ENCODE measurements around the gene CD226.

Gene CD226

DNA sequence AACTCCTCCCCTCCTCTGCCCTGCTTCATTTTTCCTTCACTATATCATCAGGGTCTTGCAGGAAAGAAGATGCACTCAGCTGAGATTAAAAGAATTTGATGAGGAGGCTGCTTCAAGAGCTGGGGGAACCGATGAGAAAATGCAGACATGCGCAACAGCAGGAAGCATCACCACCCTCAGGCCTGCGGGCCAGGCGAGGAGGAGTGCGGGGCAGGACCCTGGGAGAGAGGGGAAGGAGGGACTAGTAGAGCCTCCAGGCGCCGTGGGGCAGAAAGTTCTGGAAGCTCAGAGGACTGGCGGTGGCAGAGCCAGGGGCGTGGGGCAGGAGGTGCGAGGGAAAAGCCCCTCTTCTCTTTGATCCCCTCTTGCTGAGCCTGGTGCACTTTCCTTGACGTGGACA, 108.2 kb downstream of the CD226 start:
- ChIA-PET POLR2A (interaction anchor here (0.8 kb wide), 1 partner anchor 11 kb away, joined by 3 read pairs; no protein-coding TSS in a partner anchor), CTCF (interaction anchor here (0.6 to 0.7 kb wide), 2 partner anchors 97 to 1921 kb away, joined by 3 to 6 read pairs; no protein-coding TSS in a partner anchor)
- Histone ChIP-seq H3K4me1 (ENCODE audit: control insufficient read depth, insufficient read depth, low read length) (no peaks in the 10 kb centered on the region), H3K4me3 (ENCODE audit: low read depth, low read length) (no peak overlapping the region), H3K27ac (ENCODE audit: extremely low read depth, low read depth, low read length) (no peak overlapping the region), H3K9me3 (ENCODE audit: control insufficient read depth, insufficient read depth, low read depth, low read length) (no peaks in the 10 kb centered on the region), H3K36me3 (ENCODE audit: control insufficient read depth in 2 of 2, insufficient read depth in 1 of 2, low read length in 2 of 2) (no peaks in the 10 kb centered on the region)
- TF ChIP-seq YY1 (tag by site-specific recombination; IDR thresholded peaks at IDR 0.05): no peak
- TF ChIP-seq WT1 (tag by site-specific recombination; IDR thresholded peaks at IDR 0.05): no peak

DNA sequence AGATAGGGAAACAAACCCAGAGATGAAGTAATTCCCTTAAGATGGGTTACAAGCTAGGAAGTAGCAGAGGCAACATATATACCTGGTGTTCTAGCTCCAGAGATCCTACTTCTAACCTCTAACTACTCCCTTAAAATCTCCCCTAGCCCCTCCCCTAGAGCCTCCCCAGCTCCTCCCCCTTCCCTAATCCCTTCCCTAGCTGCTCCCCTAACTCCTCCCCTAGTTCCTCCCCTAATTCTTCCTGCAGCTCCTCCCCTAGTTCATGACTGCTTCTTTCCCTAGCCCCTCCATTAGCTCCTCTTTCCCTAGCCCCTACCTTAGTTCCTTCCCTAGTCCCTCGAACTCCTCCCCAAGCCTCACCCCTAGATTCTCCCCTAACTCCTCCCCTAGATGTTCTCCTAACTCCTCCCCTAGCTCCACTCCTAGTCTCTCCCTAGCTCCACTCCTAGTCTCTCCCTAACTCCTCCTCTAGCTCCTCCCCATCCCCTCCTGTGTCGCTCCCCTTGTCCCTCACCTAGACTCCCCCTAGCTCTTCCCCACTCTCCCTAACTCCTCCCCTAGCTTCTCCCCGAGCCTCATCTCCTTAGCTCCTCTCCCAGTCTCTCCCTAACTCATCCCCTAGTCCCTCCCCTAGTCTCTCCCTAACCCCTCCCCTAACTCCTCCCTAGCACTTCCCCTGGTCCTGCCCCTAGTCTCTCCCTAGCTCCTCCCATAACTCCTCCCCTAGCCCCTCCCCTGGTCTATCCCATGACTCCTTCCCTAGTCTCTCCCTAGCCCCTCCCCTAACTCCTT, 108.9 kb downstream of the CD226 start:
- CTCF ChIA-PET: interaction anchor here (0.5 to 0.6 kb wide), 3 partner anchors 22 to 1920 kb away, joined by 3 to 6 read pairs (median 3); no protein-coding TSS in a partner anchor
- Histone ChIP-seq H3K4me1 (ENCODE audit: control insufficient read depth, insufficient read depth, low read length) (no peaks in the 10 kb centered on the region), H3K36me3 (ENCODE audit: control insufficient read depth in 2 of 2, insufficient read depth in 1 of 2, low read length in 2 of 2) (no peaks in the 10 kb centered on the region), H3K27ac (ENCODE audit: extremely low read depth, low read depth, low read length) (no peak overlapping the region), H3K9me3 (ENCODE audit: control insufficient read depth, insufficient read depth, low read depth, low read length) (no peaks in the 10 kb centered on the region), H3K4me3 (ENCODE audit: low read depth, low read length) (no peak overlapping the region)
- POLR2A ChIA-PET: interaction anchor here (0.8 kb wide), 2 partner anchors 10 to 430 kb away, joined by 3 to 10 read pairs; no protein-coding TSS in a partner anchor
- no peak for TF ChIP-seq ZNF140 (tag by site-specific recombination; IDR thresholded peaks at IDR 0.05)
- TF ChIP-seq ZNF175 (tag by site-specific recombination; IDR thresholded peaks at IDR 0.05): no peak
- no peak for TF ChIP-seq BCL11B (tag by site-specific recombination; IDR thresholded peaks at IDR 0.05; ENCODE audit: low read depth)
- TF ChIP-seq, protein P1, sequence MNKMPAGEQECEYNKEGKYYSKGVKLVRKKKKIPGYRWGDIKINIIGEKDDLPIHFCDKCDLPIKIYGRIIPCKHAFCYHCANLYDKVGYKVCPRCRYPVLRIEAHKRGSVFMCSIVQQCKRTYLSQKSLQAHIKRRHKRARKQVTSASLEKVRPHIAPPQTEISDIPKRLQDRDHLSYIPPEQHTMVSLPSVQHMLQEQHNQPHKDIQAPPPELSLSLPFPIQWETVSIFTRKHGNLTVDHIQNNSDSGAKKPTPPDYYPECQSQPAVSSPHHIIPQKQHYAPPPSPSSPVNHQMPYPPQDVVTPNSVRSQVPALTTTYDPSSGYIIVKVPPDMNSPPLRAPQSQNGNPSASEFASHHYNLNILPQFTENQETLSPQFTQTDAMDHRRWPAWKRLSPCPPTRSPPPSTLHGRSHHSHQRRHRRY (tag by site-specific recombination; IDR thresholded peaks at IDR 0.05): no peak
- TF ChIP-seq, protein P2, sequence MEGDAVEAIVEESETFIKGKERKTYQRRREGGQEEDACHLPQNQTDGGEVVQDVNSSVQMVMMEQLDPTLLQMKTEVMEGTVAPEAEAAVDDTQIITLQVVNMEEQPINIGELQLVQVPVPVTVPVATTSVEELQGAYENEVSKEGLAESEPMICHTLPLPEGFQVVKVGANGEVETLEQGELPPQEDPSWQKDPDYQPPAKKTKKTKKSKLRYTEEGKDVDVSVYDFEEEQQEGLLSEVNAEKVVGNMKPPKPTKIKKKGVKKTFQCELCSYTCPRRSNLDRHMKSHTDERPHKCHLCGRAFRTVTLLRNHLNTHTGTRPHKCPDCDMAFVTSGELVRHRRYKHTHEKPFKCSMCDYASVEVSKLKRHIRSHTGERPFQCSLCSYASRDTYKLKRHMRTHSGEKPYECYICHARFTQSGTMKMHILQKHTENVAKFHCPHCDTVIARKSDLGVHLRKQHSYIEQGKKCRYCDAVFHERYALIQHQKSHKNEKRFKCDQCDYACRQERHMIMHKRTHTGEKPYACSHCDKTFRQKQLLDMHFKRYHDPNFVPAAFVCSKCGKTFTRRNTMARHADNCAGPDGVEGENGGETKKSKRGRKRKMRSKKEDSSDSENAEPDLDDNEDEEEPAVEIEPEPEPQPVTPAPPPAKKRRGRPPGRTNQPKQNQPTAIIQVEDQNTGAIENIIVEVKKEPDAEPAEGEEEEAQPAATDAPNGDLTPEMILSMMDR (tag by site-specific recombination; IDR thresholded peaks at IDR 0.05): no peak
- no peak for TF ChIP-seq ZNF660 (tag by site-specific recombination; IDR thresholded peaks at IDR 0.05)
- TF ChIP-seq SP2 (tag by site-specific recombination; IDR thresholded peaks at IDR 0.05): peak; percentile 75
- no peak for TF ChIP-seq ZNF548 (tag by site-specific recombination; IDR thresholded peaks at IDR 0.05)
- TF ChIP-seq GLIS1 (tag by site-specific recombination; IDR thresholded peaks at IDR 0.05): peak; percentile 7; the same call in 1 of the 2 replicates
- no peak for TF ChIP-seq ZSCAN23 (tag by site-specific recombination; IDR thresholded peaks at IDR 0.05)
- TF ChIP-seq ZSCAN4 (tag by site-specific recombination; IDR thresholded peaks at IDR 0.05): no peak
- TF ChIP-seq MYNN (tag by site-specific recombination; IDR thresholded peaks at IDR 0.05; ENCODE audit: borderline replicate concordance): no peak
- no peak for TF ChIP-seq INSM2 (tag by site-specific recombination; IDR thresholded peaks at IDR 0.05)
- TF ChIP-seq KLF1 (tag by site-specific recombination; IDR thresholded peaks at IDR 0.05): no peak
- TF ChIP-seq ZNF600 (tag by site-specific recombination; IDR thresholded peaks at IDR 0.05): no peak
- no peak for TF ChIP-seq ZNF571 (tag by site-specific recombination; IDR thresholded peaks at IDR 0.05)
- TF ChIP-seq ZNF169 (tag by site-specific recombination; IDR thresholded peaks at IDR 0.05): peak; percentile 59
- TF ChIP-seq ZNF658 (tag by site-specific recombination; IDR thresholded peaks at IDR 0.05): no peak
- TF ChIP-seq OVOL3 (tag by site-specific recombination; IDR thresholded peaks at IDR 0.05): no peak
- TF ChIP-seq, protein P3, sequence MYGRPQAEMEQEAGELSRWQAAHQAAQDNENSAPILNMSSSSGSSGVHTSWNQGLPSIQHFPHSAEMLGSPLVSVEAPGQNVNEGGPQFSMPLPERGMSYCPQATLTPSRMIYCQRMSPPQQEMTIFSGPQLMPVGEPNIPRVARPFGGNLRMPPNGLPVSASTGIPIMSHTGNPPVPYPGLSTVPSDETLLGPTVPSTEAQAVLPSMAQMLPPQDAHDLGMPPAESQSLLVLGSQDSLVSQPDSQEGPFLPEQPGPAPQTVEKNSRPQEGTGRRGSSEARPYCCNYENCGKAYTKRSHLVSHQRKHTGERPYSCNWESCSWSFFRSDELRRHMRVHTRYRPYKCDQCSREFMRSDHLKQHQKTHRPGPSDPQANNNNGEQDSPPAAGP (tag by site-specific recombination; IDR thresholded peaks at IDR 0.05): no peak
- TF ChIP-seq ZNF324 (tag by site-specific recombination; IDR thresholded peaks at IDR 0.05): no peak
- no peak for TF ChIP-seq ZNF585B (tag by site-specific recombination; IDR thresholded peaks at IDR 0.05)
- TF ChIP-seq ZBTB11 (tag by site-specific recombination; conservative IDR thresholded peaks at IDR 0.05; ENCODE audit: low read depth): no peak

Data from HEK293 (cell line).